NT2/D1 (cell line): ENCODE measurements around the gene RAB5IF.
"Not testable (repeated sequence)": the region's sequence is repeated elsewhere in the genome, so short reads cannot be mapped to it uniquely, and the experiment has no call there.

Experiments
- DNase-seq: peaks from one replicate; pipeline ENCODE4 v3.0.0-alpha.2; 2011; ENCODE audit warnings: low read depth, low spot score
- H3K27me3 ChIP-seq: 2 replicates; pipeline ENCODE4 v1.6.0; 2011; ENCODE audit warnings: mild to moderate bottlenecking; ENCODE audit not compliant: insufficient read length, insufficient read depth
- H3K36me3 ChIP-seq: 2 replicates; pipeline ENCODE4 v1.6.1; 2011; ENCODE audit warnings: mild to moderate bottlenecking, low read length, mixed read lengths; ENCODE audit not compliant: insufficient read depth, insufficient read length
- H3K4me1 ChIP-seq: 2 replicates; pipeline ENCODE4 v1.5.1; 2011; ENCODE audit not compliant: insufficient read depth, insufficient read length
- H3K4me3 ChIP-seq: 2 replicates; pipeline ENCODE4 v1.5.1; 2011; ENCODE audit warnings: low read depth; ENCODE audit not compliant: insufficient read length
- H3K9ac ChIP-seq: 2 replicates; pipeline ENCODE4 v1.6.0; 2011; ENCODE audit warnings: low read depth; ENCODE audit not compliant: insufficient read length
- H3K9me3 ChIP-seq: 2 replicates; pipeline ENCODE4 v1.5.1; 2011; ENCODE audit warnings: mild to moderate bottlenecking, low read length; ENCODE audit not compliant: insufficient read depth
- SUZ12 ChIP-seq: IDR thresholded peaks from 2 replicates; pipeline ENCODE4 v1.6.1; 2011; ENCODE audit not compliant: insufficient read length, insufficient read depth; ENCODE audit errors: extremely low read depth
- YY1 ChIP-seq: IDR thresholded peaks from 2 replicates; pipeline ENCODE4 v1.6.1; 2011; ENCODE audit not compliant: insufficient read length, insufficient read depth
- ZNF274 ChIP-seq: IDR thresholded peaks from 2 replicates; pipeline ENCODE4 v1.6.1; 2011; ENCODE audit warnings: mild to moderate bottlenecking, low read depth, low read length

The RAB5IF gene

GRCh38 chr20:36605399-36606157 lies at the start of gene RAB5IF:
Gene RAB5IF, plus strand, starts transcription at chr20:36605779. Its CDS starts 173 bp downstream, at chr20:36605952.
- TF ChIP-seq SUZ12, result no peak
- TF ChIP-seq ZNF274, result no peak
- TF ChIP-seq YY1, result no peak
- peaks cover 7% of the 10 kb centered on the region for H3K4me1 ChIP-seq
- H3K36me3 ChIP-seq, result peaks cover 31% of the 10 kb centered on the region
- peak within 1 kb of the TSS; percentile 99 for H3K9ac ChIP-seq
- peak within 1 kb of the TSS; percentile 99 for H3K4me3 ChIP-seq
- DNase-seq, result peak; percentile 99
- no peaks in the 10 kb centered on the region for H3K27me3 ChIP-seq
- H3K9me3 ChIP-seq, result no peaks in the 10 kb centered on the region

- Histone ChIP-seq H3K4me1 (peaks cover 3% of the 10 kb centered on the region), H3K9me3 (peaks cover 12% of the 10 kb centered on the region; the same call in 1 of the 2 replicates), H3K4me3 (no peak overlapping the region), H3K9ac (peak overlapping the region; percentile 8), H3K36me3 (no peaks in the 10 kb centered on the region), H3K27me3 (no peaks in the 10 kb centered on the region)
- DNase-seq, result no peak
- TF ChIP-seq YY1 (no peak), SUZ12 (no peak), ZNF274 (no peak)
These were observed 42.9 kb upstream of the RAB5IF start for GRCh38 chr20:36562724-36563123.

- DNase-seq, result no peak
- Histone ChIP-seq H3K9ac (no peak overlapping the region), H3K36me3 (no peaks in the 10 kb centered on the region), H3K4me3 (no peak overlapping the region), H3K4me1 (peaks cover 3% of the 10 kb centered on the region), H3K9me3 (peaks cover 12% of the 10 kb centered on the region; the same call in 1 of the 2 replicates), H3K27me3 (no peaks in the 10 kb centered on the region)
- no peak for TF ChIP-seq ZNF274
- TF ChIP-seq SUZ12, result no peak
- no peak for TF ChIP-seq YY1
These were observed 42.2 kb upstream of the RAB5IF start for GRCh38 chr20:36563374-36563773.

GRCh38 chr20:36564078-36564725 lies 41.4 kb upstream of the RAB5IF start:
- not testable (repeated sequence) for H3K36me3 ChIP-seq, H3K4me1 ChIP-seq, H3K27me3 ChIP-seq, H3K4me3 ChIP-seq, DNase-seq, H3K9ac ChIP-seq
- H3K9me3 ChIP-seq, result peaks cover 12% of the 10 kb centered on the region; the same call in 1 of the 2 replicates

GRCh38 chr20:36564726-36565121 lies 40.9 kb upstream of the RAB5IF start:
- DNase-seq, H3K9ac ChIP-seq, H3K27me3 ChIP-seq, H3K36me3 ChIP-seq, H3K4me1 ChIP-seq, H3K4me3 ChIP-seq: not testable (repeated sequence)
- H3K9me3 ChIP-seq, result peaks cover 12% of the 10 kb centered on the region; the same call in 1 of the 2 replicates

- H3K9me3 ChIP-seq, result peaks cover 12% of the 10 kb centered on the region; the same call in 1 of the 2 replicates
- H3K4me3 ChIP-seq, result no peak overlapping the region
- H3K36me3 ChIP-seq, result no peaks in the 10 kb centered on the region
- H3K27me3 ChIP-seq, result no peaks in the 10 kb centered on the region
- no peak for TF ChIP-seq YY1
- TF ChIP-seq ZNF274, result no peak
- no peak for TF ChIP-seq SUZ12
- peaks cover 8% of the 10 kb centered on the region for H3K4me1 ChIP-seq
- DNase-seq, result no peak
- no peak overlapping the region for H3K9ac ChIP-seq
These were observed 40.1 kb upstream of the RAB5IF start for GRCh38 chr20:36565520-36565919.

GRCh38 chr20:36569847-36570429 lies 35.6 kb upstream of the RAB5IF start:
- no peak for DNase-seq

More at GRCh38 chr20:36569847-36570429, 35.6 kb upstream of the RAB5IF start:
- Histone ChIP-seq H3K9me3 (peaks cover 9% of the 10 kb centered on the region; the same call in 1 of the 2 replicates), H3K4me1 (peaks cover 9% of the 10 kb centered on the region), H3K27me3 (no peaks in the 10 kb centered on the region), H3K9ac (no peak overlapping the region), H3K36me3 (no peaks in the 10 kb centered on the region), H3K4me3 (no peak overlapping the region)
- TF ChIP-seq SUZ12, result no peak
- no peak for TF ChIP-seq YY1
- TF ChIP-seq ZNF274, result no peak
